Stomach (tissue), 19 donors: ENCODE data around the gene CFAP74. TPM values are rescaled to one million over a fixed set of nuclear protein-coding genes. Genes with fewer than 3 reads are reported as not detected.

Experiments used
- DNase-seq, 2 donors: peaks; one replicate each; pipeline versions ENCODE4 v3.0.0 to v3.0.0-alpha.2; 2013 to 2019
- H3K27ac ChIP-seq, 5 donors: fragments of 200-600 bp in 4 of 5; sonication (generic) in 4 of 5; one replicate each; pipeline ENCODE4 v1.5.1; 2013 to 2019; ENCODE audit warnings: mild to moderate bottlenecking in 1 of 5, moderate library complexity in 1 of 5
- H3K27me3 ChIP-seq, 3 donors: fragments of 200-600 bp; sonication (generic); one replicate each; pipeline ENCODE4 v1.5.1; 2017 to 2019; ENCODE audit warnings: mixed run types in 1 of 3
- H3K36me3 ChIP-seq, 4 donors: fragments of 200-600 bp; sonication (generic); 1 replicate in 3 of 4; 2 replicates in 1 of 4; pipeline ENCODE4 v1.5.1; 2016 to 2019
- H3K4me1 ChIP-seq, 4 donors: fragments of 200-600 bp; sonication (generic); one replicate each; pipeline ENCODE4 v1.5.1; 2016 to 2019
- H3K4me3 ChIP-seq, 4 donors: fragments of 200-600 bp; sonication (generic) in 3 of 4; one replicate each; pipeline ENCODE4 v1.5.1; 2016 to 2019; ENCODE audit warnings: mild to moderate bottlenecking in 1 of 4
- H3K9me3 ChIP-seq, 4 donors: fragments of 200-600 bp; sonication (generic); one replicate each; pipeline ENCODE4 v1.5.1; 2016 to 2019
- CTCF ChIP-seq, 7 experiments: fragments of 450-650 bp in 4 of 7; fragments of 200-600 bp in 3 of 7; sonication (generic) in 3 of 7; IDR thresholded peaks; one replicate each; pipeline ENCODE4 v1.5.1; 2016 to 2019; ENCODE audit warnings: antibody characterized with exemption in 7 of 7, control low read depth in 2 of 7, mild to moderate bottlenecking in 1 of 7
- EP300 ChIP-seq: sonication (generic); formaldehyde crosslinking; IDR thresholded peaks from one replicate; pipeline ENCODE4 v1.6.1; 2017; ENCODE audit warnings: antibody characterized with exemption
- POLR2A ChIP-seq, 4 donors: fragments of 450-650 bp; IDR thresholded peaks; one replicate each; pipeline ENCODE4 v1.6.1; 2016; ENCODE audit warnings: antibody characterized with exemption in 4 of 4, control low read depth in 2 of 4, mild to moderate bottlenecking in 1 of 4, moderate library complexity in 1 of 4
- POLR2AphosphoS5 ChIP-seq, 3 donors: sonication (generic); formaldehyde crosslinking; IDR thresholded peaks; one replicate each; pipeline ENCODE4 v1.6.1; 2016; ENCODE audit warnings: antibody characterized with exemption in 3 of 3
- WGBS, 5 donors: extraction: QIAGEN DNeasy Blood & Tissue Kit in 3 of 5; methylation state at CpG; one replicate each; pipeline versions ENCODE4 v1.1.5 to v1.1.7; 2013 to 2018; 5-methylcytosine and 5-hydroxymethylcytosine counted together
- intact Hi-C: fragments of 100-400 bp; cut with DNase I; formaldehyde crosslinking; loops from one replicate; pipeline ENCODE4 v1.15.1; 2023; ENCODE audit warnings: low total_unique reads
- long read RNA-seq, 10 donors: transcript quantifications; one replicate each; lab custom pipeline, GENCODE V29; 2026
- polyA plus RNA-seq, 3 donors: library from polyadenylated mRNA; stranded (reverse); fragments of 200-250 nt; gene quantifications; one replicate each; pipeline ENCODE4 v1.2.3, GENCODE V29; 2013
- total RNA-seq, 5 donors: library from RNA; depleted of rRNA; stranded (reverse); fragments of >200 nt; gene quantifications; one replicate each; pipeline versions ENCODE4 v1.1.0 to v1.2.3, GENCODE V29; 2014 to 2016
- donor health status: healthy with polysubstance abuse.
- donor health status: Bipolar disorder and iron deficiency.
- donor health status: healthy.

The CFAP74 gene
- total RNA-seq, result under 1 TPM in 1 of 5 donors, not detected in 4; under 0.01 TPM
- polyA plus RNA-seq, result not detected
- long read RNA-seq, donor 1, result 0 reads
- long read RNA-seq, donor 2, result 0 reads
- long read RNA-seq, donor 3, result 0 reads
- long read RNA-seq, donor 4, result 0 reads
- long read RNA-seq, donor 5, result 0 reads
- long read RNA-seq, donor 6, result 0 reads
- long read RNA-seq, donor 7, result 0 reads
- long read RNA-seq, donor 8, result 0 reads
- long read RNA-seq, donor 9, result 0 reads
- long read RNA-seq, donor 10, result 0 reads

- no peaks in the 10 kb centered on the region for H3K9me3 ChIP-seq
- WGBS, 5 donors, result 5 to 18% (median 7%) methylated on average over 22 to 49 of the region's 49 CpGs
- H3K4me1 ChIP-seq, result peaks cover 0 to 8% (median 7%) of the 10 kb centered on the region in 4 donors
- peaks cover 0 to 93% (median 24%) of the 10 kb centered on the region in 3 donors for H3K27me3 ChIP-seq
- intact Hi-C loops, result no loop called here
- no peaks in the 10 kb centered on the region for H3K36me3 ChIP-seq
- TF ChIP-seq POLR2AphosphoS5 (IDR thresholded peaks at IDR 0.05) (no peak), POLR2A (IDR thresholded peaks at IDR 0.05) (no peak), EP300 (no peak), CTCF (IDR thresholded peaks at IDR 0.05) (no peak)
- H3K27ac ChIP-seq, result no peak within 1 kb of the TSS
- DNase-seq, result peak in 1 of 2 donors; percentile 85
- peak within 1 kb of the TSS in 2 of 4 donors; percentile 1 to 31 for H3K4me3 ChIP-seq
Measured at GRCh38 chr1:2003541-2004131, at the start of gene CFAP74. CFAP74 (minus strand) TSS chr1:2003786; CDS start chr1:1990956, 12,830 bp downstream.

GRCh38 chr1:2053217-2053616, 49.6 kb upstream of the CFAP74 start:
- peaks cover 5 to 39% (median 11%) of the 10 kb centered on the region in 3 donors for H3K27me3 ChIP-seq
- no peak overlapping the region for H3K4me3 ChIP-seq
- intact Hi-C loops, result loop anchor here (5.0 kb wide), 1 partner anchor 106 kb away; no protein-coding TSS in a partner anchor
- H3K9me3 ChIP-seq, result no peaks in the 10 kb centered on the region
- H3K36me3 ChIP-seq, result peaks cover 0 to 25% (median 25%) of the 10 kb centered on the region in 4 donors
- WGBS, 5 donors, result 71 to 84% (median 78%) methylated on average over 8 to 17 of the region's 17 CpGs
- no peak overlapping the region for H3K27ac ChIP-seq
- no peak for TF ChIP-seq POLR2AphosphoS5 (IDR thresholded peaks at IDR 0.05)
- no peak for TF ChIP-seq POLR2A (IDR thresholded peaks at IDR 0.05)
- TF ChIP-seq CTCF (IDR thresholded peaks at IDR 0.05), result no peak
- no peak for TF ChIP-seq EP300
- peaks cover 0 to 38% (median 30%) of the 10 kb centered on the region in 4 donors for H3K4me1 ChIP-seq
- DNase-seq, result no peak

- Histone ChIP-seq H3K4me3 (no peak overlapping the region), H3K27ac (no peak overlapping the region), H3K4me1 (peaks cover 0 to 42% (median 32%) of the 10 kb centered on the region in 4 donors), H3K36me3 (peaks cover 0 to 23% (median 22%) of the 10 kb centered on the region in 4 donors), H3K27me3 (peaks cover 5 to 43% (median 14%) of the 10 kb centered on the region in 3 donors), H3K9me3 (no peaks in the 10 kb centered on the region)
- DNase-seq, result no peak
- no peak for TF ChIP-seq POLR2A (IDR thresholded peaks at IDR 0.05)
- no peak for TF ChIP-seq POLR2AphosphoS5 (IDR thresholded peaks at IDR 0.05)
- TF ChIP-seq CTCF (IDR thresholded peaks at IDR 0.05), result no peak
- no peak for TF ChIP-seq EP300
- 90 to 96% (median 92%) methylated on average over 9 to 10 of the region's 10 CpGs for WGBS, 5 donors
- intact Hi-C loops, result loop anchor here (5.0 kb wide), 1 partner anchor 105 kb away; no protein-coding TSS in a partner anchor
Measured at GRCh38 chr1:2052756-2053155, 49.2 kb upstream of the CFAP74 start.

GRCh38 chr1:2052054-2052679, 48.6 kb upstream of the CFAP74 start:
- H3K27ac ChIP-seq, result no peak overlapping the region
- no peak for TF ChIP-seq EP300
- TF ChIP-seq POLR2AphosphoS5 (IDR thresholded peaks at IDR 0.05), result no peak
- no peak for TF ChIP-seq POLR2A (IDR thresholded peaks at IDR 0.05)
- no peak for TF ChIP-seq CTCF (IDR thresholded peaks at IDR 0.05)
- H3K9me3 ChIP-seq, result no peaks in the 10 kb centered on the region
- DNase-seq, result no peak
- H3K36me3 ChIP-seq, result peaks cover 0 to 17% (median 16%) of the 10 kb centered on the region in 4 donors
- peak overlapping the region in 2 of 4 donors; percentile 75 to 76 for H3K4me3 ChIP-seq
- H3K27me3 ChIP-seq, result peaks cover 5 to 49% (median 17%) of the 10 kb centered on the region in 3 donors
- 74 to 81% (median 77%) methylated on average over 14 to 16 of the region's 16 CpGs for WGBS, 5 donors
- peaks cover 0 to 46% (median 33%) of the 10 kb centered on the region in 4 donors for H3K4me1 ChIP-seq
- intact Hi-C loops, result loop anchor here (5.0 kb wide), 1 partner anchor 105 kb away; no protein-coding TSS in a partner anchor
